Stomach (tissue), 19 donors: Measurements from ENCODE around the gene PTPRN. TPM values are rescaled to one million over a fixed set of nuclear protein-coding genes. Genes with fewer than 3 reads are reported as not detected.

ENCODE experiments used
- DNase-seq, 2 donors: peaks; one replicate each; pipeline versions ENCODE4 v3.0.0 to v3.0.0-alpha.2; 2013 to 2019
- H3K27ac ChIP-seq, 5 donors: fragments of 200-600 bp in 4 of 5; sonication (generic) in 4 of 5; one replicate each; pipeline ENCODE4 v1.5.1; 2013 to 2019; ENCODE audit warnings: mild to moderate bottlenecking in 1 of 5, moderate library complexity in 1 of 5
- H3K27me3 ChIP-seq, 3 donors: fragments of 200-600 bp; sonication (generic); one replicate each; pipeline ENCODE4 v1.5.1; 2017 to 2019; ENCODE audit warnings: mixed run types in 1 of 3
- H3K36me3 ChIP-seq, 4 donors: fragments of 200-600 bp; sonication (generic); 1 replicate in 3 of 4; 2 replicates in 1 of 4; pipeline ENCODE4 v1.5.1; 2016 to 2019
- H3K4me1 ChIP-seq, 4 donors: fragments of 200-600 bp; sonication (generic); one replicate each; pipeline ENCODE4 v1.5.1; 2016 to 2019
- H3K4me3 ChIP-seq, 4 donors: fragments of 200-600 bp; sonication (generic) in 3 of 4; one replicate each; pipeline ENCODE4 v1.5.1; 2016 to 2019; ENCODE audit warnings: mild to moderate bottlenecking in 1 of 4
- H3K9me3 ChIP-seq, 4 donors: fragments of 200-600 bp; sonication (generic); one replicate each; pipeline ENCODE4 v1.5.1; 2016 to 2019
- CTCF ChIP-seq, 7 experiments: fragments of 450-650 bp in 4 of 7; fragments of 200-600 bp in 3 of 7; sonication (generic) in 3 of 7; IDR thresholded peaks; one replicate each; pipeline ENCODE4 v1.5.1; 2016 to 2019; ENCODE audit warnings: antibody characterized with exemption in 7 of 7, control low read depth in 2 of 7, mild to moderate bottlenecking in 1 of 7
- EP300 ChIP-seq: sonication (generic); formaldehyde crosslinking; IDR thresholded peaks from one replicate; pipeline ENCODE4 v1.6.1; 2017; ENCODE audit warnings: antibody characterized with exemption
- POLR2A ChIP-seq, 4 donors: fragments of 450-650 bp; IDR thresholded peaks; one replicate each; pipeline ENCODE4 v1.6.1; 2016; ENCODE audit warnings: antibody characterized with exemption in 4 of 4, control low read depth in 2 of 4, mild to moderate bottlenecking in 1 of 4, moderate library complexity in 1 of 4
- POLR2AphosphoS5 ChIP-seq, 3 donors: sonication (generic); formaldehyde crosslinking; IDR thresholded peaks; one replicate each; pipeline ENCODE4 v1.6.1; 2016; ENCODE audit warnings: antibody characterized with exemption in 3 of 3
- WGBS, 5 donors: extraction: QIAGEN DNeasy Blood & Tissue Kit in 3 of 5; methylation state at CpG; one replicate each; pipeline versions ENCODE4 v1.1.5 to v1.1.7; 2013 to 2018; 5-methylcytosine and 5-hydroxymethylcytosine counted together
- intact Hi-C: fragments of 100-400 bp; cut with DNase I; formaldehyde crosslinking; loops from one replicate; pipeline ENCODE4 v1.15.1; 2023; ENCODE audit warnings: low total_unique reads
- long read RNA-seq, 10 donors: transcript quantifications; one replicate each; lab custom pipeline, GENCODE V29; 2026
- polyA plus RNA-seq, 3 donors: library from polyadenylated mRNA; stranded (reverse); fragments of 200-250 nt; gene quantifications; one replicate each; pipeline ENCODE4 v1.2.3, GENCODE V29; 2013
- total RNA-seq, 5 donors: library from RNA; depleted of rRNA; stranded (reverse); fragments of >200 nt; gene quantifications; one replicate each; pipeline versions ENCODE4 v1.1.0 to v1.2.3, GENCODE V29; 2014 to 2016
- donor health status: healthy with polysubstance abuse.
- donor health status: Bipolar disorder and iron deficiency.
- donor health status: healthy.

The PTPRN gene
- total RNA-seq: 10 to 100 TPM in 1 of 5 donors, 1 to 10 TPM in 3, not detected in 1; 2.8 to 11.3 (median 7.4) TPM
- polyA plus RNA-seq: 1 to 10 TPM; 1.1 to 3.6 (median 1.5) TPM
- long read RNA-seq, donor 1: 0 reads
- long read RNA-seq, donor 2: 0 reads
- long read RNA-seq, donor 3, partial matches to known transcripts: 0 of 1 reads
- long read RNA-seq, donor 3, other reads (novel, unspliced or antisense): 0 of 1 reads
- long read RNA-seq, donor 4: 0 reads
- long read RNA-seq, donor 5, partial matches to known transcripts: 0 of 1 reads
- long read RNA-seq, donor 5, other reads (novel, unspliced or antisense): 0 of 1 reads
- long read RNA-seq, donor 6: 0 reads
- long read RNA-seq, donor 7, partial matches to known transcripts: 0 of 1 reads
- long read RNA-seq, donor 7, other reads (novel, unspliced or antisense): 0 of 1 reads
- long read RNA-seq, donor 8: 0 reads
- long read RNA-seq, donor 9: 0 reads
- long read RNA-seq, donor 10: 0 reads

- DNase-seq: peak in 1 of 2 donors; percentile 73
- Histone ChIP-seq H3K4me3 (peak within 1 kb of the TSS in 2 of 4 donors; percentile 13 to 21), H3K27ac (peak within 1 kb of the TSS in 2 of 5 donors; percentile 17 to 37), H3K4me1 (peaks cover 0 to 16% (median 8%) of the 10 kb centered on the region in 4 donors), H3K27me3 (peaks cover 8 to 80% (median 32%) of the 10 kb centered on the region in 3 donors), H3K9me3 (peaks cover 0 to 5% (median 0%) of the 10 kb centered on the region in 4 donors), H3K36me3 (no peaks in the 10 kb centered on the region)
- intact Hi-C loops: loop anchor here (10.0 kb wide), 1 partner anchor 284 kb away; no protein-coding TSS in a partner anchor
- TF ChIP-seq CTCF (IDR thresholded peaks at IDR 0.05) (no peak), EP300 (no peak), POLR2AphosphoS5 (IDR thresholded peaks at IDR 0.05) (no peak), POLR2A (IDR thresholded peaks at IDR 0.05) (no peak)
- 5 to 12% (median 8%) methylated on average over 20 to 37 of the region's 37 CpGs for WGBS, 5 donors
Observed at GRCh38 chr2:219309278-219309677, at the start of gene PTPRN. Gene PTPRN, minus strand, starts transcription at chr2:219309401. Its CDS starts 69 bp downstream, at chr2:219309332.

- H3K27ac ChIP-seq: no peak overlapping the region
- intact Hi-C loops: no loop called here
- no peaks in the 10 kb centered on the region for H3K36me3 ChIP-seq
- H3K27me3 ChIP-seq: peaks cover 7 to 62% (median 38%) of the 10 kb centered on the region in 3 donors
- 4 to 10% (median 6%) methylated on average over 31 to 66 of the region's 66 CpGs for WGBS, 5 donors
- TF ChIP-seq POLR2AphosphoS5 (IDR thresholded peaks at IDR 0.05) (no peak), EP300 (no peak), POLR2A (IDR thresholded peaks at IDR 0.05) (no peak), CTCF (IDR thresholded peaks at IDR 0.05) (no peak)
- peaks cover 0 to 14% (median 9%) of the 10 kb centered on the region in 4 donors for H3K4me1 ChIP-seq
- peak overlapping the region in 3 of 4 donors; percentile 8 to 27 (median 15) for H3K4me3 ChIP-seq
- peak in 1 of 2 donors; percentile 31 for DNase-seq
- no peaks in the 10 kb centered on the region for H3K9me3 ChIP-seq
Observed at GRCh38 chr2:219358170-219359075, 49.2 kb upstream of the PTPRN start.

- no peak for DNase-seq
- H3K36me3 ChIP-seq: no peaks in the 10 kb centered on the region
- no peaks in the 10 kb centered on the region for H3K9me3 ChIP-seq
- no peak for TF ChIP-seq EP300
- TF ChIP-seq POLR2AphosphoS5 (IDR thresholded peaks at IDR 0.05): no peak
- TF ChIP-seq CTCF (IDR thresholded peaks at IDR 0.05): no peak
- no peak for TF ChIP-seq POLR2A (IDR thresholded peaks at IDR 0.05)
- peaks cover 0 to 14% (median 9%) of the 10 kb centered on the region in 4 donors for H3K4me1 ChIP-seq
- 47 to 71% (median 68%) methylated on average over 1 of the region's 1 CpG for WGBS, 5 donors
- no peak overlapping the region for H3K27ac ChIP-seq
- peaks cover 7 to 78% (median 38%) of the 10 kb centered on the region in 3 donors for H3K27me3 ChIP-seq
- H3K4me3 ChIP-seq: no peak overlapping the region
- intact Hi-C loops: no loop called here
Observed at GRCh38 chr2:219356834-219357233, 47.6 kb upstream of the PTPRN start.

- no peak for DNase-seq
- Histone ChIP-seq H3K4me1 (peaks cover 0 to 14% (median 9%) of the 10 kb centered on the region in 4 donors), H3K9me3 (no peaks in the 10 kb centered on the region), H3K27ac (no peak overlapping the region), H3K36me3 (no peaks in the 10 kb centered on the region), H3K4me3 (no peak overlapping the region), H3K27me3 (peaks cover 7 to 99% (median 43%) of the 10 kb centered on the region in 3 donors)
- WGBS, 5 donors: 66 to 75% (median 70%) methylated on average over 4 of the region's 4 CpGs
- intact Hi-C loops: no loop called here
- TF ChIP-seq POLR2AphosphoS5 (IDR thresholded peaks at IDR 0.05) (no peak), CTCF (IDR thresholded peaks at IDR 0.05) (no peak), EP300 (no peak), POLR2A (IDR thresholded peaks at IDR 0.05) (no peak)
Observed at GRCh38 chr2:219354582-219354981, 45.4 kb upstream of the PTPRN start.
